Right ventricle myocardium inferior (tissue), 1 donor: ENCODE results near the gene CD300LG. TPM values are rescaled to one million over a fixed set of nuclear protein-coding genes. Genes with fewer than 3 reads are reported as not detected.
A peak's percentile ranks its signal among the peaks of the same experiment; 100 is the strongest.
"Not testable (repeated sequence)": the region's sequence is repeated elsewhere in the genome, so short reads cannot be mapped to it uniquely, and the experiment has no call there.

Experiments
- ATAC-seq: fragments of 200-7000 bp; cut with Tn5 transposase; one replicate; pipeline ENCODE4 v1.9.1; 2020; ENCODE audit warnings: mild to moderate bottlenecking, moderate library complexity
- DNase-seq: peaks from one replicate; pipeline ENCODE4 v3.0.0; 2021; ENCODE audit errors: missing footprints
- intact Hi-C: fragments of 100-400 bp; cut with DNase I; formaldehyde crosslinking; loops from one replicate; pipeline ENCODE4 v1.11.0; 2022
- total RNA-seq: library from RNA; stranded (reverse); fragmentation: NEBNext Ultra II Directional; extraction: Animal tissue kit (Norgen Biotek cat#: 25700); gene quantifications from one replicate; pipeline ENCODE4 v1.2.1, GENCODE V29; 2021
- donor health status: DM: no; HTN: yes; CAD: no; lungs with severe emphysema.

CD300LG gene
- total RNA-seq, 1 donor from 2014 or later: 16.6 TPM

DNA sequence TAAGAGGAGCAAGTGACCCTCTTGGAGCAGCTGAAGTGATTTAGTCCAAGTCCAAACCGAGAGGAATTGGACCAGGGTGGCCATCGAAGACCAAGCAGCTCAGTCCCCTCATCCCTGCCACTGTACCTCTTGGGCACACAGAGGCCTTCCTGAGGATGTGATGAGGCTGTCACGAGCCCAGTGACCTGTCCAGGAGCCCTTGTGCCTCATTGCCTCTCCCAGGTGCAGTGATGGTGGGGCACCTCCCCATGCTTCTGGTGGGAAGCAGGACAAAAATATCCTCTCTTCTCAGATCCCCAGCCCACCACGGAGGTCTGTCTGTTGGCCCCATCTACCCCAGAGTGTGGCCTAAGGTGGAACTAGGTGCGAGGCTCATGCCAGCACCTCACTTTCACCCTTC, 2.7 kb upstream of the CD300LG start:
- ATAC-seq (no peak), DNase-seq (no peak)
- intact Hi-C loops: loop anchor here (10.0 kb wide), 1 partner anchor 149 kb away; no protein-coding TSS in a partner anchor

DNA sequence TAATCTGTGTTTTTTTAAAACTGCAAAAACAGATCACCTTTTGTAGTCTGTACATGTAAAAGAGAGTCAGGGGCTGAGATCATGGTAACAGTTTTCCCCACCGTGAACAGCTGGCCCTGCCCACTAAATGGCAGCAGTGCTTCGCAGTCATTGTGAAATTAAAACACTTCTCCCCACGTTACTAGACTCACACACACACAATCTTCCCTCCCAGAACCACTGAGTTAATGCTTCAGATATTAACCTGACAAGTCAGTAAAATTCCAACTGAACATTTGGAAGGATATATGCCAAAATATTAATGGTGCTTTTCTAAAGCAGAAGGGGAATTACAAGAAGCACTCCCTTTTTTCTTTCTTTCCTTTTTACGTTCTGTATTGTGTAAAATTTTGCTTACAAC, 1.2 kb upstream of the CD300LG start:
- intact Hi-C loops: loop anchor here (5.0 to 10.0 kb wide), 2 partner anchors 68 to 151 kb away; partner anchors contain the start of gene DUSP3
- ATAC-seq (no peak), DNase-seq (no peak)

DNA sequence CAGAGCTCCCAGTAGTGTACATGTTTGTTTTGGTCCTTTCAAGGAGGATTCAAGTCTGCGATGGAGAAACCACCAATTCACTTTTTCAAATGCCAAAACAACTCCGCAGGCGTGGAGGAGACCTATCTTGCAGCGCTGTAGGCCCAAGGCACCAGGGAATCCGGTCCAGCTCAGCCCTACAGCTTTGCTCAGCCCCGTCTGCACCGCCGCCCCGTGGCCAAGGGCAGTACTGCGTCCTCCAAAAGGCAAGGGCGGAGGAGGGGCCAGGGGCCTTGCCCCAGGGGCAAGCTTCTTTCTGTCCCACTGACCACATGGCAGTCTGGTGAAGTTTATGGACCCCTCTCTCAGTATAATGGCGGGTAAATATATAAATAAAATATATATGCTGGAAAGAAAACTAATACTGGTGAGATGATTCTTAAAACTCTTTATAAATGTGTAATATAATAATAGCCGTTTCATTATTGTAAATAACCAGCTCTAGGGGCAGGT, 709 bp upstream of the CD300LG start:
- peak; percentile 97 for ATAC-seq
- intact Hi-C loops: loop anchor here (5.0 to 10.0 kb wide), 2 partner anchors 69 to 151 kb away; partner anchors contain the start of gene DUSP3
- DNase-seq: peak; percentile 90

DNA sequence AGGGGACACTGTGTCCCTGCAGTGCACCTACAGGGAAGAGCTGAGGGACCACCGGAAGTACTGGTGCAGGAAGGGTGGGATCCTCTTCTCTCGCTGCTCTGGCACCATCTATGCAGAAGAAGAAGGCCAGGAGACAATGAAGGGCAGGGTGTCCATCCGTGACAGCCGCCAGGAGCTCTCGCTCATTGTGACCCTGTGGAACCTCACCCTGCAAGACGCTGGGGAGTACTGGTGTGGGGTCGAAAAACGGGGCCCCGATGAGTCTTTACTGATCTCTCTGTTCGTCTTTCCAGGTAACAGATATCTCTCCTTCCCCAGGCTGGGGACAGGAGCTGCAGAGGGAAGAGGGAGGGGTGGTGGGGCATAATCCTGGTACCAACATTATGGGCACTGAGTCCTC, 1.6 kb downstream of the CD300LG start:
- intact Hi-C loops: loop anchor here (5.0 to 10.0 kb wide), 2 partner anchors 71 to 154 kb away; partner anchors contain the start of gene DUSP3
- ATAC-seq (no peak), DNase-seq (peak; percentile 65)

DNA sequence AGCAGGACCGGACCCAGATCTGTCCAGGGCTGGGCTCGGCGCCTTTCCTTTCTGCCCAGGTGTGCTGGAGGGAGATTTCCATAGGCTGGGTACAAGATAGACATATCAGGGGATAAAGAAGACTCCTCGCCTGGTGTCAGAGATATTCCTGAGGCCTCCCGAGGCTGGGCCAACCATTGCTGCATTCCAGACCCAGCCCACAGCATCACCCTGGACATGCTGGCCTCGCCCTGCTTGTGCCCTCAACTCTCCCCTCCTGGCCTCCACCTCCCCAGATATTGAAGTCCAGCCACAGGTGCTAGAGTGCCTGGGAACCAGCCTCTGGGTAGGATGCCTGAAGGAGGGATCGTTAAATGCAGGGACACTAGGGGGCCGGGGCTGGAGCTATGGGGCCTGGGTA, 2.1 kb downstream of the CD300LG start:
- peak; percentile 30 for DNase-seq
- intact Hi-C loops: loop anchor here (5.0 to 10.0 kb wide), 2 partner anchors 72 to 154 kb away; partner anchors contain the start of gene DUSP3
- no peak for ATAC-seq

DNA sequence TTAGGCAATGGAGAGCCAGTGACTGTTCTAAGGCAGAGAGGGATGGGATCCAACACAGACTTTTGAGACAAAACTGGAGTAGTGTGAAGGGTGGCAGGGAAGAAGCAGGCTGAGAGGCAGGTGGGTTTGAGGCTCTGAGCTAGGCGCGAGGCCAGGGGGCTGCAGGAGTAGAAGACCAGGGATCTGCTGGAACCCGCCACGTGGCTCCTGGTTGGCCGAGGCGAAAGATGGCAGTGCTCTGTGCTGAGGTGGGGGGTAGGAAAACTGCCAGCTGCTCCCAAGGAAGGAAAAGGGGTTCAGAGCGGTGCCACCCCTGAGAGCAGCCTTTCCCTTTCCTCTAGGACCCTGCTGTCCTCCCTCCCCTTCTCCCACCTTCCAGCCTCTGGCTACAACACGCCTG, 5.6 kb downstream of the CD300LG start:
- DNase-seq (peak; percentile 11), ATAC-seq (no peak)
- intact Hi-C loops: no loop called here

DNA sequence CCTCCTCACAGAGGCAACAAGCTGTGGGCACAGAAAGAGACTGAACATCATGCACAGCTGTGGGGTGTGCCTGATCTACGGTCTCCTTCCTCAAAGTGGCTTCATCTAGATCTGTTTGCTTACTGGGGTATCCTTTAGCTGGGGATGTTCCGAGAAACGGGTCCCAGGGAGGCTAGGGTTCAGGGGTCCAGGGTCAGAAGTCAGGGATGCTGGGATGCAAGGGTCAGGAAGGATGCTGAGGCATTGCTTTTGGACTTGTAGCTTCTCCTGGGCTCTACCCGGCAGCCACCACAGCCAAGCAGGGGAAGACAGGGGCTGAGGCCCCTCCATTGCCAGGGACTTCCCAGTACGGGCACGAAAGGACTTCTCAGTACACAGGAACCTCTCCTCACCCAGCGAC, 6.6 kb downstream of the CD300LG start:
- DNase-seq: peak; percentile 21
- intact Hi-C loops: no loop called here
- ATAC-seq: no peak

DNA sequence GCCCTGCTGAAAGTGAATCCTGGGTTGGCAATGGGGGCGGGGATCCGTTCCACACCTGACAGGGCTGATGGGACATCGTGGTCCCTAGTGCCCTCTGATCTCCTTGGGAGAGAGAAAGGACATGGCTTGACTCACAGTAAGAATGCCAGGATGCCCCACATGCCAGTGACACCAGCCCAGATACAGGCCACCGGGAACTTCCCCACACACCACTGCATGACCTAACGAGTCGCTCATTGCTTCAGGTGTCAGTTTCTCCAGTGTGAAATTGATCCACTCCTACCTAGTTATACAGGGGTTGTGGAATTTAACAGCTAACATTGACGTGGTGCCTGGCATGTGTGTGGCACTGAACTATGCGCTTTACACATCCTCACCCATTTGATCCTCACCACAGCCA, 7.5 kb downstream of the CD300LG start:
- ATAC-seq (no peak), DNase-seq (peak; percentile 3)
- intact Hi-C loops: no loop called here

DNA sequence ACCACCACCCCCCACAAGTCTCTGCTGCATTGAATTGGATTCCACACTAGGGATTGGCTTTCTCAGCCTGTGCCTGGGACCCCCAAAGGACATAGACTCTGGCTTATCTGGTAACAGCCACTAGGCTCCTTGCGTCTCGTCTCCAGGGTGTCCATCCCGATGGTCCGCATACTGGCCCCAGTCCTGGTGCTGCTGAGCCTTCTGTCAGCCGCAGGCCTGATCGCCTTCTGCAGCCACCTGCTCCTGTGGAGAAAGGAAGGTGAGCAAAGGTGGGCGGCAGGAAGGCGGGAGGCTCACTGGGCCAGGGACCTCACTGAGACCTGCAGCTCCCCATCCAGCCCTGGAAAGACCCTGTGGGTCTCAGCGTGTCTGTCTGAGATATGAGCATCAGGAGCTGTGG, 8.1 kb downstream of the CD300LG start:
- ATAC-seq (no peak), DNase-seq (peak; percentile 32)
- intact Hi-C loops: no loop called here

DNA sequence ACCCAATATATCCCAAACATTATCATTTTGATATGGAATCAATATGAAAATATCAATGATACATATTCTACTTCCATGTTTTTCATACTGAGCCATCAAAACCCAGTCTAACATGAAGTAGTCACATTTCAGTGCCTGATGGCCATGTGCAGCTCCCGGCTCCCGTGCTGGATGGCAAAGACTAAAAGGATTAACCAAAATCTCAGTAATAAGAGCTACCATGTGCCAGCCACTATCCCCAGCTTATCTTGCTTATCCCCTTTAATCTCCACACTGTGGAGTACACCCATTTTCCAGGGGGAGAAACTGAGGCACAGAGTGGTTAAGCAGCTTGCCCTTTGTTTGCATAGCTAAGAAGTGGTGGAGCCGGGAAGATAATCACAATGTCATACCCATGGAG, 9.2 kb downstream of the CD300LG start:
- DNase-seq: peak; percentile 1
- no peak for ATAC-seq
- intact Hi-C loops: no loop called here

DNA sequence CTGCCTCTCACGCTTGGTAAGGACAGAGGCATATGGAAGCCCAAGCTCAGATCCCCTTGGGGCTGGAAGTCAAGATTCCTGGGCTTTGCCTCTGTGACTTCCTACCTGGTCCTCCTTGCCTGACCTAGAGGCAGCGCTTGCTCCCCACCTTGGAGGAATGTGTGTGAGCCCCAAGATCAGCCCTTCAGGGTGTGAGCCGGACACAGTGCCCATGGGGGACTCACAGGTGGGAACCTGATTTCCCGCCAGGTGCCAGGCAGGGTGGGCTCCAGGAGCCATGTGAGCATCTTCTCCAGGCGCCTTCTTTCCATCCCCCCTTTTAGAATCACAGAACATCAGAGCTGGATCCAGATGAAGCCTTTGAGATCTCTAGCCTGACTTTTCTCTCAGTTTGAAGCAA, 10.2 kb downstream of the CD300LG start:
- no peak for ATAC-seq
- intact Hi-C loops: no loop called here
- DNase-seq: peak; percentile 4

DNA sequence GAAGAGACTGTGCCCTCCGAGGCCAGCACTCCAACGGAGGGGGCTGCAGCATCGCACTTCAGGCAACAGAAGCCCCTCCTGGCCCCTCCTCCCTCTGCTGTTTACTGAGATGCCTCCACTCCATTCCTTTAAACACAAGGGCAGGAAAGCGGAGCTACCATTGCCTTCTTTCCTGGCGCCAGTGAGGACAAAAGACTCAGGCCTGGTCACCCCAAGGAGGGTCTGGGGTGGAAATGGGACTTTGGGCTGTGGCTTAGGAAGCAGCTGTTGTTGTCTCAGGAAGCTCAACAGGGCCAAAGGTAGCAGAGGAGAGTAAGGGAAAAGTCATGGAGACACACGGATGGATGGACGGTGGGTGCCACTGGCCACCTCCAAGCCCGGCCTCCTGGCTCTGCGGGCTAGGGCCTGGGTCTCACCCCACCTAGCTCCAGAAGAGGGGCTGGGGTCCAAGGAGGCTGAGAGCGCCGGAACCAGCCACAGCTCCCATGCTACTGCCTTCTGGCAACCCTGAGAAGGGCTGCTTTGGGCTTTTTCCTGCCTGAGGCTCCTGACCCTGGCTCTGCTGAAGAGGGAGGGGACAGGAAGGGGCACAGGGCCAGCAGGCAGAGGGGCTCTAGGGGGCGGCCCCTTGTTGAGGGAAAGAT, 11.1 kb downstream of the CD300LG start:
- DNase-seq (peak; percentile 30), ATAC-seq (no peak)
- intact Hi-C loops: no loop called here

DNA sequence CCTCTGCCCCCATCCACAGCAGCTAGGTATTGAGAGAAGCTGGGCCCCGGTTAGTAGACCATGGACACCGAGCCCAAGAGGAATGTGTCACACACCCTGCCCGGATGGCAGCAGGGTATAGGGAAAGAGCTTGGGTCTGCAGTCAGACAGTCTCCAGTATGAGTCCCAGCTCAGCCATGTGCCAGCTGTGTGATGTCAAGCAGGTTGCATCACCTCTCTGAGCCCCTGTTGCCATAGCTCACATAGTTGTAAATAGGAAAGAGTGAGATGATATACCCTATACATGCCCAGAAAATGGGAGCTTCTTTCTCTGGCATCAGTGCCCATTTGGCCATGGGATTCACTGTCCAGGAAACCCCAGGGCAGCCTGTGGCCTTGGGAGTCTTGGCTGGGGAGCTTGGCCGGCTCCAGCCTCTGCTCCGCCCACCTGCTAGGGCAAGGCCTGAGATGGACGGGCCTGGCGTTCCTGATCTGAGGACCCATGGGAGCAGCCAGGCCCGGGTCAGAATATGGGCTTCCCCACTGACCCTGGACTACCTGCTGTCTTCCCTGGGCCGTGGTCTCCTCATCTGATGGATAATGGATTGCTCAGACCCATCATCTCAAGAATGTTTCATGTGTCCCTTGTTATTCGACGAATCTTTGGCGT, 13.2 kb downstream of the CD300LG start:
- intact Hi-C loops: no loop called here
- DNase-seq (peak; percentile 46), ATAC-seq (no peak)

DNA sequence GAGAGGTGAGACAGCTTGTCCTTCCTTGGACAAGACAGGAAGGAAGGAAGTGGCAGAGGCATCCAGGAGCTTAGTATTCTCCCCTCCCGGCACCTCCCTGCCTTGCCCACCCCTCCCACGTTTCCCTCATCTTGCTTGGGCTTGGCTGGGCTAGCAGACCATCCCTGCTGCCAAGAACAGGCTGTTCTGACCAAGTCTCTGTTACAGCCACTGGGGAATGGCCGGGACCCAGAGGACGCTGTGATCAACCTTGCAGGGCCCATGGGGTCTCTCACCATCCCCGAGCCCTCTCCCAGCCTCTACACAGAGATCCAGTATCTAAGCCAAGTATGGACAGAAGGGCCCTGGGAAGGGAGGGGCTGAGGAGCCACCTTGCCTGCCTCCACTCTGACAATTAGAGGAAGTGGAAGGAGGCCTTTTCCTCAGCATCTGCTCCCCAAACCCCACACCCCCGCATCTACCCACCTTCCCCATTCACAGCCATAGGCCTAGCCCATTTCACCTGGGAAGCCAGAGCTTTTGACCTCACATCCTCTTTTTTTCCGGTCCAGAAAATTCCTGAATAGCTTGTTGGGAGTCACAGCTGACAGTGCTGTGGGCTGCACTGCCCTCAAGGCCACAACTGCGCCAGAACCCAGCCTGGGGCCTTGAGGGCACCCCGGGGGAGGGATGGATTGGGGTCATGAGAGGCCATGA, 14.1 kb downstream of the CD300LG start:
- peak; percentile 83 for ATAC-seq
- intact Hi-C loops: no loop called here
- DNase-seq: peak; percentile 77

DNA sequence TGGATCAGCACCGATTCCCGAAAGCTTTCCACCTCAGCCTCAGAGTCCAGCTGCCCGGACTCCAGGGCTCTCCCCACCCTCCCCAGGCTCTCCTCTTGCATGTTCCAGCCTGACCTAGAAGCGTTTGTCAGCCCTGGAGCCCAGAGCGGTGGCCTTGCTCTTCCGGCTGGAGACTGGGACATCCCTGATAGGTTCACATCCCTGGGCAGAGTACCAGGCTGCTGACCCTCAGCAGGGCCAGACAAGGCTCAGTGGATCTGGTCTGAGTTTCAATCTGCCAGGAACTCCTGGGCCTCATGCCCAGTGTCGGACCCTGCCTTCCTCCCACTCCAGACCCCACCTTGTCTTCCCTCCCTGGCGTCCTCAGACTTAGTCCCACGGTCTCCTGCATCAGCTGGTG, 15.0 kb downstream of the CD300LG start:
- intact Hi-C loops: no loop called here
- DNase-seq (peak; percentile 39), ATAC-seq (no peak)

DNA sequence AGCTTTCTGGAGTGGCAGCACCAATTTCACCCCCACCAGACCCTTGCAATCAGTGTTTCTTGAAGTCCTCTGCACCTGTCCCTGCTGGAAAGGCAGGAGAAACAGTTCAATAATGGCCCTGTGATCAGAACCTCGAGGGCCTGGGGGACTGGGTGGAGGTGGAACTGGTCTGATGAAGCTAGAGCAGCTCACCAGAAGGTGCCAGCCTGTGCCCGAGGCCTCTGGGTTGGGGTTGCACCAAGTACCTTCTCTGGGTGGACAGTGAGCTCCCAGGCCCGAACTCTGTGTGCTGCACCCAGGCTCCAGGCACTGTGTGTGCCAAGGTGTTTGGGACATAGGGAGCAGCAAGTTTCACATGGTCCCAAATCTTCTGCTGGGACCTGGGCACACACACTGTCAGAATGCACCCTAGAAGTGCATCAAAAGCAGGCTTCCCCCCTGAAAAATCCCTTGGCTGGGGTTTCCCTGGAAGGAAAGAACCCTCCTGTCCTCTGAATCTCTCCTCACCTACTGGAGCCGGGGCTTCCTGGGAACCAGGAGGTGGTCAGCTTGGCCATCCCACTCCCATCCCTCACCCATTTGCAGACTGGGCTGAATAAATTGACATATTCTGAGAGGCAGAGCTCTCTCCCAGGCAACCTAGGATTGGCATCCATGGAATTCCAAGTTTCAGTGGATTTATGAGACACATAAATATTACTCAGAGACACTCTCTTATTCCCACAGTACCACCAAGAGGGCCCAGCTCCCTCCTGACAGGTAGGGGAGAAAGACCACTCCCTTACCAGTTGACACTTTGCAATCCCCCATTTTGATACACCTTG, 17.4 kb downstream of the CD300LG start:
- intact Hi-C loops: no loop called here
- ATAC-seq (no peak), DNase-seq (peak; percentile 56)

DNA sequence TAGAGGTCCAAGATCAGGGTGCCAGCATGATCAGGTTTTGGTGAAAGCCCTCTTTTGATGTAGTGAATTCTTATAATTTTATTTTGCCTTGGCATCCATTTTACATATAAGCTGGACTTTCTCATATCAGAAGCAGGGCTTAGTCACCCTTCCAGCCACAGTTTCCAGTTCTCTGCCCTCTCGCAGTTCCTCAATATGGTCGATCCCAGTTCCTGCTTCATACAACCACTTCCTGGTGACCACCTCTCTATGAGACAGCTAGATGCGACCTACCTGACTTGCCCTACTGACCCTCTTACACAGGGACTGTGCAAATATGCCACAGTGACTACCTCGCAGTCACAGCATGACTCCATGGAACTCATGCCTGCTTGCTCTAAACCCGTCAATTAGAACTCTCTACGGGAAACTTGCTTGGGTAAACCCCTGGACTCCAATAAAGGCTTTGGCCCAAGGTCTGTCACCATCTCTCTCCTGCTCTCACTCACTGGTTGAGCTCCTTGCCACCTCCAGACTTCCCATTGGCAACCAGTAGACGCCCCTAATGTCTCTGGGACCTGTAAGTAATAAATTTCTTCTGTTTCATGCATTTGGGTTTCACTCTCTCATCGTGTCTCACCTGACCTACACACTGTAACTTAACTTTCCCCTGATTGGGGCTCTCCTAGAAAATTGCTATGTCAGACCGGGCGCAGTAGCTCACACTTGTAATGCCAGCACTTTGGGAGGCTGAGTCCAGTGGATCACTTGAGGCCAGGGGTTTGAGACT, 21.4 kb downstream of the CD300LG start:
- DNase-seq: no peak
- no peak for ATAC-seq
- intact Hi-C loops: no loop called here

DNA sequence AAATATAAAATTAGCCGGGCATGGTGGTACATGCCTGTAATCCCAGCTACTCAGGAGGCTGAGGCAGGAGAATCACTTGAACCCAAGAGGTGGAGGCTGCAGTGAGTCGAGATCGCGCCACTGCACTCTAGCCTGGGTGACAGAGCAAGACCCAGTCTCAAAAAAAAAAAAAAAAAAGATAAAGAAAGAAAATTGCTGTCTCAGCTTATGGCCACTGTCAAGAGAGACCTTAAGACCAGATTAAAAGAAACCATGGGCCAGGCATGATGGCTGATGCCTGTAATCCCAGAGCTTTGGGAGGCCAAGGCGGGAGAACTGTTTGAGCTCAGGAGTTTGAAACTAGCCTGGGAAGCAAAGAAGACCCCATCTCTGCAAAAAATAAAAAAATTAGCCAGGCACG, 22.1 kb downstream of the CD300LG start:
- DNase-seq, intact Hi-C loops, ATAC-seq: not testable (repeated sequence)
